Mammary epithelial cell (primary cell): ENCODE measurements around the gene INSYN2B.

Experiments
- EZH2 ChIP-seq: IDR thresholded peaks from 2 replicates; pipeline ENCODE4 v1.6.1; 2012; ENCODE audit warnings: low read length, inconsistent platforms, borderline replicate concordance
- TF ChIP-seq, protein P1 (sequence below), 2 donors: IDR thresholded peaks in 1 of 2; conservative IDR thresholded peaks in 1 of 2; 2 replicates each; pipeline ENCODE4 v1.5.1; 2011 to 2012; ENCODE audit warnings: inconsistent platforms in 2 of 2, low read length in 2 of 2, mild to moderate bottlenecking in 2 of 2, control low read depth in 1 of 2, low read depth in 1 of 2; ENCODE audit not compliant: insufficient read depth in 1 of 2; ENCODE audit errors: extremely low read depth in 1 of 2

DNA sequence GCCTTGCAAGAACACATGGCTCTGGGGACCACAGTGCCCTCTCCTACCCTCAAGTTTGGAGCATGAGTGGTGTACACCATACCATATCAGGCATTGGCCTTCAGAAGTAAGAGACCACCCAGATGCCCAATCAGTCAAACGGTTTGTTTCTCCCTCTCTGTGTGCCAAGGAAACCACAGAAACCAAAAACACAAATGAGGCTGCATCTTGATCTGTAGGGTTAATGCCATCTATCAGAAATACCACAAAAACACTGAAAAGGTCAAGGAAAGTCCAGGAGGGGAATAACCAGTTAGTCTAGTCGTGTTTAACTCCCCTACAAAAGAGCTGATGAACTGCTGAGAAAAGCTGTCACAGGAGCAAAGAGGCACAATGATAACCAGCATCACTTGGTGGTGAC is 78.4 kb downstream of the INSYN2B start:
- TF ChIP-seq, protein P1, sequence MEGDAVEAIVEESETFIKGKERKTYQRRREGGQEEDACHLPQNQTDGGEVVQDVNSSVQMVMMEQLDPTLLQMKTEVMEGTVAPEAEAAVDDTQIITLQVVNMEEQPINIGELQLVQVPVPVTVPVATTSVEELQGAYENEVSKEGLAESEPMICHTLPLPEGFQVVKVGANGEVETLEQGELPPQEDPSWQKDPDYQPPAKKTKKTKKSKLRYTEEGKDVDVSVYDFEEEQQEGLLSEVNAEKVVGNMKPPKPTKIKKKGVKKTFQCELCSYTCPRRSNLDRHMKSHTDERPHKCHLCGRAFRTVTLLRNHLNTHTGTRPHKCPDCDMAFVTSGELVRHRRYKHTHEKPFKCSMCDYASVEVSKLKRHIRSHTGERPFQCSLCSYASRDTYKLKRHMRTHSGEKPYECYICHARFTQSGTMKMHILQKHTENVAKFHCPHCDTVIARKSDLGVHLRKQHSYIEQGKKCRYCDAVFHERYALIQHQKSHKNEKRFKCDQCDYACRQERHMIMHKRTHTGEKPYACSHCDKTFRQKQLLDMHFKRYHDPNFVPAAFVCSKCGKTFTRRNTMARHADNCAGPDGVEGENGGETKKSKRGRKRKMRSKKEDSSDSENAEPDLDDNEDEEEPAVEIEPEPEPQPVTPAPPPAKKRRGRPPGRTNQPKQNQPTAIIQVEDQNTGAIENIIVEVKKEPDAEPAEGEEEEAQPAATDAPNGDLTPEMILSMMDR (conservative IDR thresholded peaks at IDR 0.05 in 1 of 2, IDR thresholded peaks at IDR 0.05 in 1 of 2; ENCODE audit: extremely low read depth in 1 of 2, insufficient read depth in 1 of 2, low read depth in 1 of 2, low read length in 2 of 2), result no peak
- no peak for TF ChIP-seq EZH2
